ENCODE measurements around the gene AFAP1.

GRCh38 chr4:7924570-7924969 lies 15.1 kb downstream of the AFAP1 start:
- TF ChIP-seq CTCF (IDR thresholded peaks at IDR 0.05) (no peak), POLR2A (IDR thresholded peaks at IDR 0.05) (no peak)

All from uterus (tissue), 2 donors.